GM19455 (cell line): ENCODE results near the gene ZBTB12.
"Not testable (repeated sequence)": the region's sequence is repeated elsewhere in the genome, so short reads cannot be mapped to it uniquely, and the experiment has no call there.

ENCODE experiments used
- ATAC-seq: cut with Tn5 transposase; IDR thresholded peaks from one replicate; pipeline ENCODE4 v1.9.1; 2021; ENCODE audit not compliant: unreplicated experiment

ZBTB12 gene

GRCh38 chr6:31851980-31852718 is 49.7 kb downstream of the ZBTB12 start:
- not testable (repeated sequence) for ATAC-seq

- ATAC-seq, result no peak
Measured at GRCh38 chr6:31851485-31851832, 50.4 kb downstream of the ZBTB12 start.

GRCh38 chr6:31850765-31851484 is 51.0 kb downstream of the ZBTB12 start:
- ATAC-seq, result no peak
